ENCODE results near the gene IGSF3.
"Not testable (repeated sequence)": the region's sequence is repeated elsewhere in the genome, so short reads cannot be mapped to it uniquely, and the experiment has no call there.

DNA sequence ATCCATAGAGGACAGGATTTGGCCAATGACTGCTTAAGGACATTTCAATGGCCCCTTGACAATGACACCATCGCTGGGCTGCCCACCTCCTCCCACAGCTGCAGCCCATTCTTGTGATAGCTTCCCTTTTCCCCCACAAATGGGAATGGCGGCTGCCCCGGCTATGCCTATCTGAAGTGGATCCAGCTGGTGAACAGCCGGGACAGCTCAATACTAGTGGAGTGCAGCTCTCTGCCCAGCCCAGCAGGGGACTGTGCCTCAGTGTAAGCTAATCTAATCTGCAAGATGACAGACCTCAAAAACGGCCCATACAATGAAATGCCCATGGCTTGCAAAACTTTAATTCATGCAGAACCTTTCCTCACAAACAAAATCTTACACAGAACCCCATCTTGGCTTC, 49.7 kb downstream of the IGSF3 start:
- TF ChIP-seq, protein P1, sequence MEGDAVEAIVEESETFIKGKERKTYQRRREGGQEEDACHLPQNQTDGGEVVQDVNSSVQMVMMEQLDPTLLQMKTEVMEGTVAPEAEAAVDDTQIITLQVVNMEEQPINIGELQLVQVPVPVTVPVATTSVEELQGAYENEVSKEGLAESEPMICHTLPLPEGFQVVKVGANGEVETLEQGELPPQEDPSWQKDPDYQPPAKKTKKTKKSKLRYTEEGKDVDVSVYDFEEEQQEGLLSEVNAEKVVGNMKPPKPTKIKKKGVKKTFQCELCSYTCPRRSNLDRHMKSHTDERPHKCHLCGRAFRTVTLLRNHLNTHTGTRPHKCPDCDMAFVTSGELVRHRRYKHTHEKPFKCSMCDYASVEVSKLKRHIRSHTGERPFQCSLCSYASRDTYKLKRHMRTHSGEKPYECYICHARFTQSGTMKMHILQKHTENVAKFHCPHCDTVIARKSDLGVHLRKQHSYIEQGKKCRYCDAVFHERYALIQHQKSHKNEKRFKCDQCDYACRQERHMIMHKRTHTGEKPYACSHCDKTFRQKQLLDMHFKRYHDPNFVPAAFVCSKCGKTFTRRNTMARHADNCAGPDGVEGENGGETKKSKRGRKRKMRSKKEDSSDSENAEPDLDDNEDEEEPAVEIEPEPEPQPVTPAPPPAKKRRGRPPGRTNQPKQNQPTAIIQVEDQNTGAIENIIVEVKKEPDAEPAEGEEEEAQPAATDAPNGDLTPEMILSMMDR (IDR thresholded peaks at IDR 0.05; ENCODE audit: poor library complexity) = not testable (repeated sequence)
- TF ChIP-seq EZH2 (IDR thresholded peaks at IDR 0.05; ENCODE audit: borderline replicate concordance); EZH2phosphoT487 (IDR thresholded peaks at IDR 0.05; ENCODE audit: low read depth, severe bottlenecking, unreplicated experiment): not testable (repeated sequence)
